Stimulated activated CD8-positive, alpha-beta memory T cell treated with anti-CD3 and anti-CD28 coated beads, Interleukin-4, amount 100 ng/mL, for 1 hour (primary cell): Measurements from ENCODE around the gene PAK5.

Experiments used
- DNase-seq, 2 donors: peaks; one replicate each; pipeline ENCODE4 v3.0.0-alpha.2; 2020; ENCODE audit warnings: low read depth in 2 of 2, low spot score in 1 of 2

Gene PAK5

DNA sequence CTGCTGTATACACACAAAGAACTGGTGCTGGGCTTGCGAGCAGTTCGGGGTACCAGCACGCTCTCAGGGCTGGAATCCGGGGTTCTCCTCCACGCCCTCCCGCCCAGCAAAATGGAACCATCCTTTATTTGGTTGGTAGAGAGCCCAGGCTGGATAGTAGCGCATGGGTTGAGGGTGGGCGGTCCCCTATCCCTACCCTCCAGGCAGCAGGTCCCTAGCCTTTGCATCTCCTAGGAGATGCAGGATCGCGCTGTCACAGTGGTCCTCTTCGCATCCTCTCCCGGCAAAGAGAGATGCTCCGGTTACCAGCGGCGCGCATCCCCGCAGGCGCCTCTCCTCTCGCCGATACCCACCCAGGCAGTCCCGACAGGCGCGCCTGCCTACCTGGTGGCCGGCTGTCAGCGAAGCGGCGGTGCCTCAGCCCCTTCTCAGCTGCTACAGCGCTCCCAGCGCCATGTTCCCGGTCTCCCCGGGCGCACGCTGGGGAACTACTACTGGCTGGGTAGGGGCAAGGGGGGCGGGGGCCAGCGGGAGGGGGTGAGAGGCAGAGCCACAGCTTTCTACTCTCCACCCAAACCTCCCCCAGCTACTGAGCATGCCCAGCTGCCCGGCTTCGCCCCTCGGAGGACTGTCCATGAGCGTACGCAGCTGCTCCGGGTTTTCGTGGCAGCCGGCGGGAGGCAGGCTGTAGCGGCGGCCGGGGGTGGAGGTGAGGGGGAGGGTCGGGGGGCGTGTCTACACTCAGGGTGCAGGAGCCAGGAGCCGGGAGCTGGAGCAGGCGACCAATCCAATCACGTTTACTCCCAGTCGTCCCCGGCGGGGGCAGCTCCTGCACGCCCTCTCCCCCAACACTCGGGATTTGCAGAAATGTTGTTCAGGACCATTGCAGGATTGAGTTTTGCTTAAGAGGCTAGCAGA, at the start of gene PAK5:
Gene PAK5 (minus strand): TSS at position 699 of the 918 bp plus-strand sequence. CDS start 194,748 bp downstream, outside the sequence.
- no peak for DNase-seq

DNA sequence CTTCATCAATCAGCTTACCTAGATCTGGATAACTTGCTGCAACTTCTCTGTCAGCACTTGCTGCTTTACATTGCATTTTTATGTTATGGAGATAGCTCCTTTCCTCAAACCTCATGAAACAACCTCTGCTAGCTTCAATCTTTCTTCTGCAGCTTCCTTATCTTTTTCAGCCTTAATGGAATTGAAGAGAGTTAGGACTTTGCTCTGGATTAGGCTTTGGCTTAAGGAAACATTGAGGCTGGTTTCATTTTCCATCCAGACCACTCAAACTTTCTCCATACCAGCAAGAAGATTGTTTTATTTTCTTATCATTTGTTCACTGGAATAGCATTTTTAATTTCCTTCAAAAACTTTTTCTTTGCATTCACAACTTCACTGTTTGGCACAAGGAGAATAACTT, 48.8 kb upstream of the PAK5 start:
- no peak for DNase-seq

DNA sequence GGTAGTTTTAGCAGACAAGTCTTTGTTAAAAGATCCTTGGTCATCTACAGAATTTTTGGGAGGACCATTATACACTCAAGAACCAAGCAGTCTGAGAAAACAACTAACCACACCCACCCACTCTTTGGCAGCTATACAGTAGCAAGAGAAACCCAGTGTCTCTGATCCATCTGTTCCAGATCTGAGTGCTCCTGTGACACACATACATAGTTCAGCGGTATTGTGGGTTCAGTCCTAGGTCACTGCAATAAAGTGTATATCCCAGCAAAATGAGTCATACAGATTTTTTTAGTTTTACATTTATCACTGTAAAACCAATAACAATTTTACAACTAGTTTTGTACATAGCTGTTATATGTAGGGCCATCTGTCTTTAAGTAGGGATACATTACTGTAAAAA, 47.4 kb upstream of the PAK5 start:
- no peak for DNase-seq

DNA sequence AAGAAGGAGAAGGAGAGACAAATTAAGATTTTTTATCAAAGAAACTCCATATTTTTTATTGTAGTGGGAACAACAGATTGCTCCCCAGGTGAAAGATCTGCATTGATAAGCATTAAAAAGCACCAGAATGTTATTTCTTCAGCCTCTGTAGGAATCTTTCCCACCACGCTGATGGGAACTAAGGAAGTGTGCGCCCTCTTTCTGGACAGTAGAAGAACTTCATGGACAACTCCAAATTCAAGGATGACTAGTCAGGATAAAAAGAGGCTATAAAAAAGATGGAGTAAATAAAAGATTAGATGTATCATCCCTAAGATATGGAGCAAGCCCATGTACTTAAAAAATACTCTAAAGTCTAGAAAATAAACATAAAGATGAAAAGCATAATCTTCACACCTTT, 45.8 kb upstream of the PAK5 start:
- DNase-seq = no peak

DNA sequence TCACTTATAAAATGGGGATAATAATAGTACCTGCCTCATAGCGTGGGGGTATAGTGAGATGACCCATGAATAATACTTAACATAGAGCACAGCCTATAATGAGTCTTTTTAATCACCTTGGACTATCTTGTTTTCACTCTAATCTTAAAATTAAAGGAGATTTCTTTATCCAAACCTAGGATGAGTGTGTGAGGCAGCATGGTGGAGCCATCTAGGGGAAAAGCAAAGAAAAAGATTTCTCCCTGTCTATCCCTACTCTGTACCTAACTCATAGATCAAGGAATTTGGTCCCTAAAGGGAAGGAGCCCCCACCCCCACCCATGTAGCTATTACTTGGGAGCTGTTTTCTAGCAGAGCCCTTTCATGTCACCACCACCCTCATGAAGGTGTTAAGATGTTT, 45.2 kb upstream of the PAK5 start:
- DNase-seq = no peak

DNA sequence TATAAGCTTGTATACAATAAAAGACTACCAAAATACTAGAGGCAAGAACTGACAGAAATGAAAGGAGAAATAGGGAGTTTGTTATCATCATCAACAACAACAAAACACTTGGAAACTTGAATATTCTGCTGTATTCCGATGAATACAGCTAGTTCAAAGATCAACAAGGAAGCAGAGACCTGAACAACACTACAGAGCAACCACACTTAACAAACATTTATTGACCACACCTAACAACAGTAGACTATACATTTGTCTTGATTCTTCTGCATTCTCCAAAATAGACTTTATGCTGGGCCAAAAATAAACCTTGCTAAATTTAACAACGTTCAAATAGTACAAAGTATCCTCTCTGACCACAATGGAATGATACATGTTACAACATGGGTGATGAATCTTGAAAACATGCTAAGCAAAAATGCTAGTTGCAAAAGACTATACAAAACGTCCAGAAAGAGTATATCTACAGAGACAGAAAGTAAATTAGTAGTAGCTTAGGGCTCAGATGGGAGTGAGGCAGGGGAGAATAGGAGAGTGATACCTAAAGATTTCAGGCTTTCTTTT, 39.1 kb upstream of the PAK5 start:
- no peak for DNase-seq

DNA sequence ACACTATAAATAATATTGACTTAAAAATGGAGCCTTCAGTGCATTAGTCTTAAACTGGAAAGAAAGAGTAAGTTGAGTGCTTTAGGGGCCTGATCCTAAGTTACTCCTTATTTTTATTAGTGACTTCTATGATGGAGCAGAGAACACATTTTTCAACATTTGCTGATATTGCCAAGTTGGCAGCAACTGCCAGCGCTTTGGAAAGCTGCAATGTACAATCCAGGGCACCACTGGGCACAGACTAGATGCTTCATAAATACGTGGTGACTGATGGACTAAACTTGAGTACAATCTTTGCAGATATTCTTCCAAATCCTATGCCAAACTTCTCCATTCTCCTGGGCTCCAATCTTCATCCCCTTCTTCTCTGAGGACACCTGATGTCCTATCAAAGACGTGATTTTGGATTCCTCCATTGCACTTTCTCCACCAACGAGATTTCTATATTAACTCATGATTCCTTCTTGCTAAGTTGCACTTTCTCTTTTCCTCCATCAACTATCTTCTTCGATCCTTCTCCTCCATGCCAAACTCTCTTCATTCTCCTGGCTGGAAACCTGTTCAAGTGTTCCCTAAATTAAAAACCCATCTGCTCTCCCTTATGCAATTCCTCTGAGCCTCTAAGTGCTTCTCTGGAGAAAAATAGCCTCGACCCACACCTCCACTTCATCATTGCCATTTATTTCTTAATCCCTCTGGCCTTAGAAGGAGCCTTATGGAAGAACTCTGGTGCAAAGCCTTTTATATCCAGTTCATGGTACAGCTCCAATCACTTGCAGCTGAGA, 28.5 kb upstream of the PAK5 start:
- no peak for DNase-seq

DNA sequence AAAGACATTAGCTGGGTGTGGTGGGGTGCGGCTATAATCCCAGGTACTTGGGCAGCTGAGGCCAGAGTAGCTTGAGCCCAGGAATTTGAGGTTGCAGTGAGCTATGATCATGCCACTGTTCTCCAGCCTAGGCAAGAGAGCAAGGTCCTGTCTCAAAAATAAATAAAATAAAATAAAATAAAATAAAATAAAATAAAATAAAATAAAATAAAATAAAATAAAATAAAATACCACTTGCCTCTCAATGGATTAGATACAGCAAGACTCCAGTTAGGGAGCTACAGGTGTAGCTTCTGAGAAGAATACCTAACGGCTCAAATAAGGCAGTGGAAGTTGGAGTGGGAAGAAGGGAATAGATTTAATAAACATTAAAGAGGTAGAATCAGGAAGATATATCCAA, 13.7 kb upstream of the PAK5 start:
- DNase-seq = no peak

DNA sequence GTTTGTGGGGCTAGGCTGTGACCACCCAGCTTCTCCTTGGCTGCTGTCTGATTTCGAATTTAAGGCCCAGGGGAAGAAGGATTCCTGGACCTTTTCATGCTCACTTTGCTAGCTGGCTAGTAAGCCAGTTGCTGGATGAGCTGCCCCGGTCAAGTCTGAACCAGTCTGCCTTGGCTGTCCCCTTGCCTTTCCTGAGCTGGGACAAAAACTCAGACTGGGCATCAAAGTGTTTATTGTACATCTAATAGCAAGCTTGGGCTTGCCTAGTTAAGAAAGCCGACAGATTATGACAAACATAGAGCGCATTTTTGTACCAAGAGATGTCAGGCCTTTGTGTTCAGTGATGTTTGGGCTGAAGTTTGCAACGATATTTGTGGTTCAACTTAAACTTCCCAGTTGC, 750 bp upstream of the PAK5 start:
- DNase-seq = no peak

DNA sequence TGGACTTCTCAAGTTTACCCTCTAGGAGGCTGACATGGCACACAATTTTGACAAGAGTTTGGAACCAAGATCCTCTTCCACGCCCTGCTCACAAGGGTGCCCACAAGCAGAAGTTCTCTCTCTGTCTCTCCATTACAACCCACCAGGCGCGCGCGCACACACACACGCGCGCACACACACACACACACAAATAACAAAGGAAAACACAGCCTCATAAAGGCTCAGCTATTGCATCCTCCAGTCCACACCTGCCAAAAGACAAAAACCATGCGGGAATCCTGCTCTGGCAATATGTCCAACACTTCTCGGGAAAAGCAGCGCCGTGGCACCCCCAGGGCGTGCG, 870 bp downstream of the PAK5 start:
- DNase-seq = no peak

DNA sequence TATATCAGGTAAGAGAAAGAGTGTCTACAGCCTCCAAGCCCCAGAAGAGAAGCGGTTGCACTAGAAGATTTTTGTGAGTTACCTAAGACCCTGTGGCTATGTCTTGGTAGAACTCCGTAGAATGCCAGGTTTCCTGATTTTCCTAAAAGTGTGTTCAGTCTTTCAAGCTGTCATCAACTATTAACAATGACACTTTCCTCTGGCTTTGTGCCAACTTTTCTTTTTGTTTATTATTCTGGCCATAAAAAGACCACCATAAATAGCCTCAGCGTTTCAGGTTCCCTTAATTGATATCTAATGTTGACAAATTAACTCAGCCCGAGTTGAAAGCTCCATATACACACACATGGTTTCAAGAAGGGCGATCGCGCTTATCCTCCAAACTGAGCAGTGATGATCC, 1.2 kb downstream of the PAK5 start:
- no peak for DNase-seq

DNA sequence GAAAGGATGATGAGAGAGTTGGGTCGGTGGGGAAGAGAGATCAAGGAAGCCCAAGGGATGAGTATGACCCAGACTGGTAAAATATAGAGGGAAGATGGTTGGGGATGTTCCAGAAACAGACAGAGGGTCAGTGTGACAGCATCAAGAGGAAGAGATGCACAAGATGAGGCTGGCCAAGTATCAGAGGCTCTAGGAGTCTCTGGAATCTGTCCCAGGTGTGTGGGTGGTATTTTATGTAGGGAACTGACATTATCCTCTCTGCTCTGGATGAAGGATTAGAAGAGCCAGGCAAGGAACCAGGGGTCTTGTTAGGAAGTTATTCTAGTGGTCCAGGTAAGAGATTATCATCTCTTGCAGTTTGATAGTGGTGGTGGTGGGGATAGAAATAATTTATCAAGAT, 3.6 kb downstream of the PAK5 start:
- no peak for DNase-seq

DNA sequence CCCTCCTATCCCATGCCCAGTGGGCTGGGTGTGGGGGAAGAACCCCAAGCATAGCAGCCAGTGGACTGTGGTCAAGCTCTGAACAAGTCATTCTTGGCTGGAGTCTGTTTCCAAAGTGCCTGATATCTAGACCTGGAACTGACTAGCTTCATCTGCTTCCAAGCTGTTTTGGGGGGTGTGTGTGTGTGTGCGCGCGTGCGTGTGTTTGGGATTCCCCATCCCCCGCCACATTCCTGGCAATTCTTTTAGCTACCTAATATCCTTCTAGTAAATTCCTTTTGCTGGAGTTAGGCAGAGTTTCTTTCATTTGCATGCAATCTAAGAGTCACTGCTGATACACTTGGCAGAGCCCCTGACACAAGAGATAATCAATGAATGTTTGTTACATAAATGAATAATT, 7.8 kb downstream of the PAK5 start:
- DNase-seq = no peak

DNA sequence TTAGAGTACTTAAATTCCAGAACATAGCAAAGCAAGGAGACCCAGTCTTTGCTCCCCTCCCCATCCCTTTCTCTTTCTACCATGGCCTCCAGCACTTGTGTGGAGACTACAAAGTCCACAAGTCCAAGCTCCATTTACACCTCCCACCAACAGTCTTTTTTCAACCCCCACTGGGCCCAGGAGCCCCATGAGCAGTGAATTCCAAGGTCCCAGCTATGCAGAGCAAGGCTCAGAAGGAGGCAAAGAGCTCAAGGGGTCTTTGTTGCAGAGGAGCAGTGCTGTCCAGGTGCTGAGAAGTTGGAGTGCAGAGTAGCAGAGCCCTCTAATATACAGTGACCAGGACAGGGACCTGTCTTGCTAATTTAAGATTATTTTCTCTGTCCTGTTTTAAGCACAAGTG, 9.0 kb downstream of the PAK5 start:
- no peak for DNase-seq

DNA sequence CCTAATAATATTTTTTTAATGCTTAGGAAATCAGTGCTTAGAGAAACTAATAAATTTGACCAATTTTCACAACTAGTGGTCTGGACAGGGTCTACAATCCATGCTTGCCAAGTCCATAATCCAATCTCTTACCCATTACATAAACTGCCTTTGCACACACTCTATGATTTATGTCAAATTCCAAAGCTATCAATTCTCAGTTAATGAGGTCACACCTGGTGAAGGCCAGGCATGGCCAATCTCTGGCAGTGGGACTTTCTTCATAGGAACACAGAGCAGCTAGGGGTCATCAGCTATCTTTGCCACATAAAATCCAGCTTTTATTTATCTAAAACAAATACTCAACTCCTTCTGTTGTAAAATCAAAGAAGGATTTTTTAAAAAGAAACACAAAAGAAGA, 21.2 kb downstream of the PAK5 start:
- DNase-seq = no peak

DNA sequence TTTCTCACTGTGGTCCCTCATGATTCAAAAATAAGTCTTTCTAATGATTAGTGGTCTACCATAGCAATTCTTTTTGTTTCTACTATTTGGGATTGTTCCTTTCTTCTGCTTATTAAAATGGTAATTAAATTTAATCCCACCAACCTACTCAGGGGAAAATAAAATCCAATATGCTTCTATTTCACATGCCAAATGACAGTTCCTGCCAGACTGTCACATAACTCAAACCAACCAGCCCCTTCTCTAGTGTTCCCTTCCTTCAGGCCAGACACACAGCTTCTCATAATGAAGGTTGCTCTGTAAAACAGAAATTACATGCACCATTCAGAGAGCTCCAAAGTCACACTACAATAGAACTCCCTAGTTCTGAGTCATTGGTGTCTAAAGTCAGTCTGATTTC, 23.2 kb downstream of the PAK5 start:
- no peak for DNase-seq

DNA sequence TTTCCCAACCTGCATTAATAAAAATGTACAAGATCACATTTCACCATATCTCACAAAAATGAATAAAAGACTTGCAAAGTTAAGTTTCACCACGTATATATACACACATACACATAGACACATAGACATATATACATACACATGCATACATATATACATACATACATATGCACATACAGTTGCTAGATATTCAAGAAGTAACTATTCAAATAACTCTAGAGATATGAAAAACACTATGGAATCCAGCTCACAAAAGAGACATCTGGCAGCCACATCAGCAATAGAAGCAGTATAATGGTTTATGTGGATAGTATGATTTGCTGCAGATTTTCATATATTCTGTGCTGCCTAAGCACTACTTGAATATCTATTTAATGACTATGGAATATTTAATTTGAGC, 28.1 kb downstream of the PAK5 start:
- no peak for DNase-seq

DNA sequence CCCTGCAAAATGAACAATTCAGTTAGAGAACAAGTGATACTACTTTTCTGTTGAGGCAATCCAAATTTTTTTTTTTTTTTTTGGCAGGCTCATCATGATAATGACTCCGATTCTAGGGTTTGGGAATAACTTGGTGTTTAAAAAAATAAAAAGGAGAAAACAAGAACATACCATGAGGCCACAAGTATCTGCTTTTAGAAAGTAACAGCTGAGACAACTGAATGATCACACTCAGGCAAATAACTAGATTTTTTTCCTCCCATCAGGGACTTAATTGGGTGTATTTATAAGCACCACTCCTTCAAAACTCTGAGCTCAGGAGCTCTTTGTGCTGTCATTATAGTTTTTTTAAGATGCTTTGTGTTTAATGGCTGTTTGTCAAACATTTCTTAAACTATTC, 29.6 kb downstream of the PAK5 start:
- DNase-seq = no peak

DNA sequence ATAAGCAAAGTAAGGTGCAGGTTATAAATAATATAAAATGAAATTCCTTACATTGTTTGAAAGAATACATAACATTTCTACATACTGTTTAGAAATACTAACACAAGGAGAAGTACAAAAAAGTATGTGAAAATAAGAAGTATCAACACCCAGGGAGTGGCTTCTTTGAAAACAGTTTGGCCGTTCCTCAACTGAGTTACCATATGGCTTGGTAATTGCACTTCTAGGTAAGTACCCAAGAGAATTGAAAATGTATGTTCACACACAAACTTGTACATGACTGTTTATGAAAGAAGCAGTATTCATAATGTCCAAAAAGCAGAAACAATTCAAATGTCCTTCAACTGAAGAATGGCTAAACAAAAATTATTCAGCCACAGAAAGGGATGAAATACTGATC, 30.7 kb downstream of the PAK5 start:
- DNase-seq = no peak

DNA sequence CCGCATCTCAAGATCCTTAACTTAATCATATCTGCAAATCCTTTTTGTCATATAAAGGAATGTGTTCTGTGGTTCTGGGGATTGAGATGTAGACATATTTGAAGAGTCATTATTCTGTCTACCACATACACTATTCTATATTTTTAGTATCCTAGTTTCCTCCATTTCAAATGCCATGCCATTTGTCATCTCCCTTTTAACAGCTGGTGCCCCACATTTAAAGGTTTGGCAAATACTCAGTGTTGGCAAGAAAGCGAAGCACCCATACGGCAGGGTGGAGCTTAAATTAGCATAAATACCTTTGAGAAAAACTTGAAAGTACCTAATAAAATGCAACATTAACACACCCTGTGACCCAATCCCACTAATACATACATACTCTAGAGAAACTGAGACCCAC, 31.7 kb downstream of the PAK5 start:
- no peak for DNase-seq

DNA sequence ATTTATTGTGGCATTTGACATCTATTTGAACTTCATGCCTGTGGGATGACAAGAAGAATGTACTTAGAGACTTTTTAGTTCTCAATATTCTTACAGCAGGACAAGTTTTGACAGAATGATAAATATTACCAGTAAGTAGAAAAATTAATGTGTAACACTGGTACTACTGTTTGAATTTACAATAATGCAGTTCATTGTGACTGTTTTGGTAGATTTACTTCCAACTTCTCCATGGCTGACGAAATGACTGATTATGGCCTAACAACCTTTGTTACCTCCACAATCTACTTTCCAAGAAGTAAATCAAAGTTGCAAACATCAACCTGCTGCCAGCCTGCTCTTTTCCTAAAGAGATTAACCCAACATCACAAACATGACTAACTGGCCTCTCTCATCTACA, 38.5 kb downstream of the PAK5 start:
- no peak for DNase-seq

DNA sequence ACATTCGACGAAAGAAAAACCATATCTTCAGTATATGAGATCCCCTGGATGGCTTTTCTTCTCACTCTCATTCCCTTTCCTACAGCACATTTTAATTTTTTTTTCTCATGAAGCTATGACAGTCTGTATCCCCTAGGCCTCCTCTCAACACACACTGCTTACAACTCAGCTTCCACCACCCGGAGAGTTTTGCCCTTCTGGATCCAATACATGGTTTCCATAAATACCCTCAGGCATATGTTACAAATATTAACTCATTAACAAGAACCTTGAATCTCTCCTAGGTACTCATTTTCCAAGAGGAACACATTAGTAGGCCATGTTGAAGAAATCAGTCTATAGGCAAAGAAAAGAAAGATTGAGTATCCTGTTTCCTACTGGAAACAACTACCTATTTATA, 44.0 kb downstream of the PAK5 start:
- no peak for DNase-seq
